Neutrophil (primary cell): Measurements from ENCODE around the gene MEN1.
A peak's percentile ranks its signal among the peaks of the same experiment; 100 is the strongest.

Experiments used
- H3K27ac ChIP-seq: fragments of 200-600 bp; sonication (generic); 2 replicates; pipeline ENCODE4 v1.5.1; 2016; ENCODE audit warnings: mild to moderate bottlenecking, moderate library complexity
- H3K27me3 ChIP-seq: fragments of 200-600 bp; sonication (generic); 2 replicates; pipeline ENCODE4 v1.6.0; 2016; ENCODE audit warnings: mild to moderate bottlenecking
- H3K36me3 ChIP-seq: fragments of 200-600 bp; sonication (generic); 2 replicates; pipeline ENCODE4 v1.5.1; 2017
- H3K4me1 ChIP-seq, 2 experiments: fragments of 200-600 bp in 1 of 2; sonication (generic) in 1 of 2; 1 replicate in 1 of 2; 2 replicates in 1 of 2; pipeline versions ENCODE4 v1.5.1 to v1.6.1; 2013 to 2016; ENCODE audit warnings: low read depth in 1 of 2, low read length in 1 of 2, mild to moderate bottlenecking in 1 of 2, moderate library complexity in 1 of 2; ENCODE audit not compliant: control insufficient read depth in 1 of 2, insufficient read depth in 1 of 2
- H3K4me3 ChIP-seq, 2 experiments: fragments of 200-600 bp in 1 of 2; sonication (generic) in 1 of 2; 1 replicate in 1 of 2; 2 replicates in 1 of 2; pipeline ENCODE4 v1.5.1; 2013 to 2016; ENCODE audit warnings: low read depth in 1 of 2, low read length in 1 of 2, mild to moderate bottlenecking in 1 of 2, moderate library complexity in 1 of 2
- H3K9me3 ChIP-seq: fragments of 200-600 bp; sonication (generic); 2 replicates; pipeline ENCODE4 v1.5.1; 2016
- CTCF ChIP-seq: fragments of 200-600 bp; sonication (generic); IDR thresholded peaks from 2 replicates; pipeline ENCODE4 v1.5.1; 2016; ENCODE audit warnings: antibody characterized with exemption

MEN1 gene

DNA sequence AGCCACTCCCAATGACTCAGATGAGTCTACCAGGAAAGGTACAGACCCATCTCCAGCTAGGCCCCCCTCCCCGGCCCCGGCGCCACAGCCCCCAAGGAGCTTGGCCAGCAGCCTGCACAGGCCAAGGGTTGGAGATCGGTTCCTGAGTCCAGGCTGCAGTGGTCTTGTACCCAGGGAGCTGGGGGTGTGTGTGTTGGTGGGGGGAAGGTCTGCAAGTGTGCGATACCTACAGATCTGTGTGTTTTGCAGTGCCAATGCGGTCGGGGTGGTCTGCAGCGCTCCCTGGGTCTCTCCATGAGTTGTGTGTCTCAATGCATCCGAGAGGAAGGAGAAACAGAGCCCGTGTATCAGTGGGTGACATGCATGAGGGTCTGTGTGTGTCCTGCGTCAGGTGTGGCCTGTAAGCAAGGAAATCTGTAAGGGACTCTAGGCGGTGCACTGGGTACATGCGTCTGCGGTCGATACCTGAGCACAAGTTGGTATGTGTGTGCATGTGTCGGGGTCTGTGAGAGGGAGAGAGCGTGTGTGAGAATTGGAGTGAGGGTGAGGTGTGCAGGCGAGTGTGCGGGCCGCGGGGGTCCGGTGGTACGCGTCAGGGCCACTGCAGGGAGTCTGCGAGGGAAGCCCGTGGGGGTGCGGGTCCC is 33.5 kb upstream of the MEN1 start:
- Histone ChIP-seq H3K27me3 (peaks cover 9% of the 10 kb centered on the region), H3K27ac (no peak overlapping the region), H3K4me3 (peak overlapping the region; percentile 54 to 63), H3K9me3 (no peaks in the 10 kb centered on the region), H3K4me1 (peaks cover 25 to 36% of the 10 kb centered on the region in 2 experiments), H3K36me3 (no peaks in the 10 kb centered on the region)
- TF ChIP-seq CTCF = no peak

GRCh38 chr11:64842851-64843685 is 32.7 kb upstream of the MEN1 start:
- H3K27me3 ChIP-seq = peaks cover 9% of the 10 kb centered on the region
- H3K36me3 ChIP-seq = no peaks in the 10 kb centered on the region
- peaks cover 17 to 29% of the 10 kb centered on the region in 2 experiments for H3K4me1 ChIP-seq
- H3K4me3 ChIP-seq = no peak overlapping the region
- no peak overlapping the region for H3K27ac ChIP-seq
- no peak for TF ChIP-seq CTCF
- no peaks in the 10 kb centered on the region for H3K9me3 ChIP-seq

DNA sequence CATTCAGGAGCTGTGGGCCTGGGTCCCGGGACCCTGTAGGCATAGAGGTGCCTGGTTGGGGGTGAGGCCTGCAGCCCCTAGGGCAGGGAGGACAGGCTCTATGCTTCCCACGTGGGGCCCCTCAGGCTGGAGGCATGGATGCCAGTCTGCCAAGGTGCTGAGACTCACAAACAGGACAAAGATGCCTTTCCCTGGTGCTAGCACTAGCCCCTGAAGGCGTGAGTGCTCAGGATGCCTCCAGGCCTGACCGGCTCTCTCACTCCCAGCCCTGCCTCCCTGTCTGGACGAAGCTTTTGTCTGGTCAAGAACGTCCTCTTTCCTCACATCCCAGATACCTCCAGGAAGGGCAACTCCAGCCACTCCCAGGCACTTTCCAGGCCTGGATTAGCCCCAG is 32.0 kb upstream of the MEN1 start:
- Histone ChIP-seq H3K27ac (no peak overlapping the region), H3K4me1 (peaks cover 10 to 22% of the 10 kb centered on the region in 2 experiments), H3K27me3 (peaks cover 9% of the 10 kb centered on the region), H3K4me3 (no peak overlapping the region), H3K9me3 (no peaks in the 10 kb centered on the region), H3K36me3 (no peaks in the 10 kb centered on the region)
- no peak for TF ChIP-seq CTCF

DNA sequence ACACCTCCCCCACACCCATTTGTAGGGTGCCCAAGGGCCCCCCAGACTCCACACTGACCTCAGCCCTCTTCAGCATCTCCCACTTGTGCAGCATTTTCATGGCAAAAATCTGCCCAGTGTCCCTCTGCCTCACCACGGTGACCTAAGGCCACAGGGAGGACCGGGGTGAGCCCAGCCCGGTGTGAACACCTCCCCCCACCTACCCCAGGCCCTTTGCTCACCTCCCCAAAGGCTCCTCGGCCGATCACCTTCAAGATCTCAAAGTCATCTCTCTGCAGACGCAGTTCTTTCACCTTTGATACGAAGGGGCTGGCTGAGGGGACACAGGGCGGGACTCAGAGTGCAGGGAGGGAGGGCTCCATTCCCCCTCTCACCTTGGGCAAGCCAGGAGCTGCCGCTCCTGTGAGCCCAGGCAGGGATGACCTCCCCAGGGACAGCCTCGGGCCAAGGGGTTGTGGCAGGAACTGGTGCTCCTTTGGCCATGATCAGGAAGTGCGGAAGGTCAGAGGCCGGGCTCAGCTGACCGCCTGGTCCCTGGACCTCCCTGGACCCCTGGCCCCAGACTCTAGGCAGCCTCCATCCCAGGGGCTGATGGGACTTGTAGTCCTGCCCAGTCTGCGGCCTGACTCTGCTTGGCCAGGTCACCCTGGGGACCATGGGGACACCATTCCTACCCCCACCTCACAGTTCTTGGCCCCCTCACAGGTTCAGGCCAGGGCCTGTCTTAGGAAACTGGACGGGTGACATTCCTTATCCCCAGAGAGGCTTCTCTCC is 31.4 kb upstream of the MEN1 start:
- Histone ChIP-seq H3K36me3 (no peaks in the 10 kb centered on the region), H3K27me3 (peaks cover 9% of the 10 kb centered on the region), H3K4me1 (peaks cover 7 to 16% of the 10 kb centered on the region in 2 experiments), H3K9me3 (no peaks in the 10 kb centered on the region), H3K4me3 (no peak overlapping the region), H3K27ac (no peak overlapping the region)
- TF ChIP-seq CTCF = no peak

DNA sequence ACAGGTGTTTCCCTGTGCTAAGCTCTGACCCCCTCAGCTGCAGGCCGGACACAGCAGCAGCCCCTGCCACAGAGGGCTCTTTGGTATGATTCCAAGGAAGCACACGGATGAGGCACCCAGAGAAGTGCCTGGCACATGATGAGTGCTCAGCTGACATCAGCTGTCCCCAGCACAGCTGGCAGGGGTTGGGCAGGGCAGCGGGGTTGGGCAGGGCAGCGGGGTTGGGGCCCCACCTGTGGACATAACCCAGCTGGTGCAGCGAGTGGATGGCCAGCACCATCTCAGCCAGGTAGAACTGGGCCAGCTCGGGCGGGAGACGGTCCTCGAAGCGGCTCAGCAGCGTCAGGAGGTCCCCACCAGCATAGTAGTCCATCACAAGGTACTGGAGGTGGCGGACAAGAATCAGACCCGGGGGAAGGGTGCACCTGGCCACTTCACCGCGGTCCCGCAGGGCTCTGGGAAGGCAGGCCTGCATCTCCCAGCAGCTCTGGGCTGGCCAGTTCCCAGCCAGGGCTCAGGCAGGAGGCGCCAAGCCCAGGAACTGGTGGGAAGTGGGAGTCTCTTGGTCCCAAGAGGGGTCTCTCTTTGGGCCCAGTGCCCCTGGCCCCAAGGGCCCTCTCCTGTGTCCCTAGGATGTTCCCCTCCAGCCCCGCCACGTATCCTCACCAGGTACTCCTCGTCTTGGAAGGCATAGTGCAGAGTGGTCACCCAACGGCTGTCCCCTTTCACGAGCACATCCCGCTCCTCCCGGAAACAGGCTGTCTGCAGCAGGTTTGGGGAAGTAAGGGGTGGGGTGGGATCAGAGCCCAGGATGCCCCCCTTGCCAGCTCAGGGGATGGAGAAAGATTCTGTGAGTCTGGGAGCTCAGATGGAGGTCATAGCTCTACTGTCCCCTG is 29.8 kb upstream of the MEN1 start:
- no peak for TF ChIP-seq CTCF
- H3K4me1 ChIP-seq = peaks cover 7 to 14% of the 10 kb centered on the region in 2 experiments
- peaks cover 9% of the 10 kb centered on the region for H3K27me3 ChIP-seq
- H3K9me3 ChIP-seq = no peaks in the 10 kb centered on the region
- no peaks in the 10 kb centered on the region for H3K36me3 ChIP-seq
- H3K27ac ChIP-seq = no peak overlapping the region
- no peak overlapping the region for H3K4me3 ChIP-seq
